EL (cell line): Measurements from ENCODE around the gene NTM.
A peak's percentile ranks its signal among the peaks of the same experiment; 100 is the strongest.

ENCODE experiments used
- DNase-seq: peaks from one replicate; pipeline ENCODE4 v3.0.0-alpha.2; 2016

Gene NTM

DNA sequence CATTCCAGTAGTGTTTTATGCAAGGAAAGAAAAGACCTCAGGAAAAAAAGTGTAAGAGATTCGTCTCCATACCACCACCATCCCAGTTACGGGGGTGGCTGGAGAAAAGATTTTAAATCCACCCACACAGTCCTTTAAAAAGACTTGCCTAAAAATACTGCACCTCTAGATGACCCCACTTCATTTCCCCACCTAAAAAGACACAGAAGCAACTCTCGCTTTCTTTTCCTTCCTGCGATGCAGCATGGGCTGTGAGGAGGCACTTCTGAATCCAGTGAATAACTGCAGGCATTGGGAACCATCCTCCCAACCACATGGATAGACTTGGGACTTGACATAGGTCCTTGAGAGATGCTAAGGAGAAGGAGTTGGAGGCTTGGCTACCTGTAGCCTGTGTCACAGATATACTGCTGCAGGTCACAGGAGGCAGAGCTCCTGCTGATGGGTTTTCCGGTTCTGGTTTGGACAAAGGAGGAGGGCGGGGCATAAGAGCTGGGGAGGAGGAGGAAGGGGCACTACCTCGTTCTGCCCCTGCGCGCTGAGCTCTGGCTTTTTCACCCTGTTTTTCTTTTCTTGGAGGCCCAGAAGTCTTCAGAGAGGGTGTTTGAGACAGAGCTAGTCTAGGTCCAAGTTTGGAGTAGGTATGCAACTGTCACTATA lies 285.9 kb downstream of the NTM start:
- DNase-seq = no peak

DNA sequence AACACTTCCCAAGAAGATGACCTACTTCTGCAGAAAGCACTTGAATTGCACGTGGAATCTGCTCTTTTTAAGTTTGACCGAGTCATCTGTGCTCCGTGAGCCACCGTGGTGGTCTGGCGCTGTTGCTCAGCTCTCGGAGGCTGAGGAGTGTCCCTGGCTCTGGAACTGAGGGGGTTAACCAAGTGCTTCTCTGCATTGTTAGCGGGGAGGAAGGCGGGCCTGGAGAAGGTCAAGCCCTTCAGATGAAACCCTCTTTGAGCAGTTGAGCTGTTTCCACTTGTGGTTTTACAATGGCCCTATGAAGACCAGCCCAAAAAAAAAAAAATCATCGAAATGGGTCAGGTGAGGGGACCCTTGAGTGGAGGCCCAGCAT lies 286.4 kb downstream of the NTM start:
- no peak for DNase-seq

DNA sequence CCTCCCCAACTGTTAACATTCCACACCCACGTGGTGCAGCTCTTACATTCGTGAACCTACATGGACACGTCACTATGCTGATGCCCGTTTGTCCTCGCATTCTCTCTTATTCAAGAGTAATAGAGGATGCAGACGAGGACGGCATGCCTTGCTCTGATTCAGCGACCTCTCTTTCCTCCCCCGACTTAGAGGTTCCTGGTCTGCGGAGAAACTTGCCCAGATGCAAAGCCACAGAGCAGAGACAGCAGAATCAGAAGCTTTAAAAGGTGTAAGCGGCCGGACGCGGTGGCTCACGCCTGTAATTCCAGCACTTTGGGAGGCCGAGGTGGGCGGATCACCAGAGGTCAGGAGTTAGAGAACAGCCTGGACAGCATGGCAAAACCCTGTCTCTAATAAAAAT lies 288.0 kb downstream of the NTM start:
- no peak for DNase-seq

DNA sequence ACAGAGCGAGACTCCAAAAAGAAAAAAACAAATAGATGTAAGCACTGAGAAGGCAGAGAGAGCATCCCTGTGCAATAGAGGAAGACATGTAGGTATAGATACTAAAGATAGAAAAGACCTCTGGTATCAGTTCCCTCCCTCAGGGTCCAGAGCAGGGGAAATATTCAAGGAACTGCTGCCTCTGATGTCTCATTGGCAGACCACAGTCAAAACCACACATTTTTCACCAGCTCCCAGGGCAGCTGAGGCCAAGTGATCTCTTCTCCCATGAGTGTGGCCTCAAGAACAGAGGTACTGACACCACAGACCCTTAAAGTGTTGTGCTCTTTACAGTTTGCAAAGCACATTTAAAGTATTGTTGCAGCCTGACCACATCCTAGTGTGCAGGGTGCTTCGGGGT lies 288.5 kb downstream of the NTM start:
- no peak for DNase-seq

DNA sequence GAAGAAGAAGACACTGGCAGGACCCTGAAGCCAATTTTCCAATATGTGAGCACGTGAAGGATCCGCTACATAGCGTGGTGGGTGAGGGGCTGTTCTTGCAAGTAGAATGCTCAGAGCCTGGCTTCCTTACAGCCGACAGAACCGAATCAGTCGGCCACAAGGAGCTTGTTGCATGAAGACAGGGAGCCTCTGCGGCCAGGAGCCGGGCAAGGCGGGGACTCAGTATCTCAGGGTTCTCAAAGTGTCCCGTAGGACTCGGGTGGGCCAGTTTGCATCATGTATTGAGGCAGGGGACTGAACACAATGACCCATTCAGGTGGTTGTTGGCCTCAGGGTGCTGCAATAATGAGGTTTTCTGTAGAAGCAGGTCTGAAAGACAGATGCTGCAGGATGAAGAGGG lies 289.5 kb downstream of the NTM start:
- DNase-seq = no peak

DNA sequence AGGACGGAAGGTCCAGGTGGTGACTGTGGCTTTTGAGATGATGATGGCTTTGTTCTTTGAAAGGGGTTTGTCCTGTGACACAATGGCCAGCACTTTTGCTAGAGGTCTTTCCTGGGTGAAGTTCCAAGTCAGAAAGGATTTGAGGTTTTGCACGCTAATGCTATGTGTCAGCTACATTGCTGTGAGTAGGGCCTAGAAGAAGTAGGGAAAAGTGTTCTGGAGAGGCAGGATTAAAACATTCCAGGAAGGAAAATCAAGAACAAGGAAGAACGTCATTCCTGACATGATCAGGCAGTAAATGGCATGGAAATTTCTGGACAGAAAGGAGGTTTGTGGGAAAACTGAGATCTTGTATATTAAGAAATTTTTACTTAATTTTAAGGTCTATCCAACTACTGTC lies 290.7 kb downstream of the NTM start:
- peak; percentile 30 for DNase-seq

DNA sequence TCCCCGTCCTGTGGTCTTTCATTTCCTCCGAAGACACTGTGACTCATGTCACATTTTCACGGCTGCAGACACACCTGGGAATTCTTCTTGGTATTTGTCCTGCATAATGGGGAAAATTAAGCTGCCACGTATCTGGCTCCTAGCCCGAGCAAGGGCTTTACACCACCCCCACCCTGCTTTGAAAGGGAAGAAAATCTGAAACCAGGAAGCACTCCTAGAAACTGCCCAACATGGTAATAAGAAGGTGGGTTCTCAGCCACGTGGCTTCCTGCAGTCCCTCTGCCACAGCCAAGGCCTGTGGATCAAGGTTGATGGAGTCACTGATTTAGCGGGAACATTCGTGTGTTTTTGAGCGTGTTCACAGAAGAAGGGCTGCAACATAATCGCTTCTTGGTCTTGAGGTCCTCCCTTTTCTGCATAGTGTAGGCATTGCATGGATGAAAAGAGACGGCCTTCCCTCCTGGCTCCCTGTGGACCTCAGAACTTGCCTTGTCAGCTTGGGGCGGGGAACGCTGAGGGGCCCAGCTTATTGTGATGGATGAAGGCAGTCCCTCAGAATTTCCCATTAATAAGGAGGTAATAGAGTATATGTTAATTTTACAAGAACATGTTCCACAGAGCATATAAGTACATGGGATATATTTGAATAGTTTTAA lies 292.0 kb downstream of the NTM start:
- no peak for DNase-seq

DNA sequence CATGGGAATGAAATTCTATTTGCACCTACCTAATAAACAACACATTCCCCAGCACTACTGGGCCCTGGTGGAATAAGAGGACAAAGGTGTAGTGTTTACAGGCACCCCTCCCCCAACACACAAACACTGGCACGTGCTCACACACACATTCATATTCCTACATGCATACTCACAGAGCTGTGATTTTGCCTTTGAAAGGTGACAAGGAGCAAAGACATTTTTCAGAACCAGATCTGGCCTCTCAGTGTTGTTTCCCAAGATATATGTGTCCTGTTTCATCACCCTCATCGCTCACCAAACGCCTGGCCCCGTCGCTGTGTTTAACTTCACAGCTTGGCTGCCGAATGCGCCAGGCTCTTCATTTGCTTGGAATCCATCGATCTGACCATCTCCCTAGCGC lies 292.6 kb downstream of the NTM start:
- DNase-seq = no peak

DNA sequence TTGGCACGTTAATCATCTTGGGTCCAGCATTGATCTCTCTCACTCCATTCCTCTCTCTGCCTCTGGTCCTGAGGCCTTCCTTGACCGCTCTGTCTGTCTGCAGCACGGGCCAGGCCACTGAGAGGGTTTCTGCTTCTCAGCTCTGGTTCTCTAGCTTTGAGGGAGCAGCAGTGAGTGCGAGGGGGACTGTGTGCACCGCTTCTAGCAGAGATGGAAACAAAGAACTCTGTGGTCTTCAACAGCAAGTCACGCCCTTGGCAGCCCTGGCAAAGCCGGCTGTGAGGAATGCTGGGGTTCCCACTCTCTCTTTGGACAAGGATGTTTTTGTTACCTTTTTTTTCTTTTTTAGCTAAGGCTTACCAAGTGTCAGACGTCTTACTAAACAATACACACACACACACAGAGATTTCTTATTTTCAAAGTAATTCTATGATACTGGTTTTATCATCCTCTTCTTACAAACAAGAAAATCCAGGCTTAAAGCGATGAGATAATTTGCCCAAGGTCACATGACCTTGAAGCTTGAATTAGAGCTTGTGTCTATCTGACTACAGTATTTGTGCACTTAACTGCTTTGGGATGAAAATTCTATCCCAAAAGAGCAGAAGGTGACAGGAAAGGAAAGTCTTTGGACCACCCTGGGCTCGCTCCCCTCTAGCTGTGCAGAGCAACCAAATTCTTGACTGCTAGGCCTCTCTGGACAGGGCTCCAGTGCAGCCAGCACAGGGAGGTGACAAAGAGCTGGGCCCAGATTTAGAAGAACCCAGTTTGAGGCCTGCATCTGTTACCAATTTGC lies 293.2 kb downstream of the NTM start:
- DNase-seq = no peak

DNA sequence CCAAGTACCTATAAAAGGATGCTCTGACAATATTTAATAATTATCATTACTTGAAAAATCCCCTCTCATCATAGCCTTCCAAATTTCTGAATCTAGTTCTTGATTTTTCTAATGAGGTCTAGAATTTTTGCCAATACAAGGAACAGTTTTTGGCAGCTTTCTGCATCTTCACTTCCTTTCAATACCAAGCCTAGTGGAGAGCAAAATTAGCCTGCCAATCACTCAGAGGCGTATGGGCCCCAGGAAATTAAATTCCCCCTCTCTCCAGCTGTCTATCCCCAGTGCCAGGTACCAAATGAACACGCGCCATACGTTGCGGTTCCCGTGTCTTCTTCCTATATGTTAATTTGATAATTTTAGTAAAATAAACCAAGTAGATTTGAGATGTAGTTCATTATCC lies 293.9 kb downstream of the NTM start:
- DNase-seq = no peak

DNA sequence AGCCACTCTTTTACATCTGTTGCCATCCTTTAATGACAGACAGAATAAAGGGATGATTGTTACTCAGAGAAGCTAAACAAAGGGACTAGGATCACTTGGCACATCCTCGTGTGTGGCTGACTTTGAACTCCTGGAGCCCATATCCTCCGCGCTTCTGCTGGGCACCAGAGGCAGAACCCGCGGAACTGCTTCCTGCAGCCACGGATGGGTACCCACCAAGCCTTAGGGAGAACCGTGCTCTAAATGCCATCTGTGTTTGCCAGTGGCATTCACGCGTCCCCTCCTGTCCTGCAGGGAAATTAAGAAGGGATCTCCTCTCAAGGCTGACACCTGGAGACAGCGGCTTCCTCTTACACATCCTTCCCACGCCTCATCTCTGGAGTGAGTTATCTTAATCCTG lies 294.4 kb downstream of the NTM start:
- no peak for DNase-seq

DNA sequence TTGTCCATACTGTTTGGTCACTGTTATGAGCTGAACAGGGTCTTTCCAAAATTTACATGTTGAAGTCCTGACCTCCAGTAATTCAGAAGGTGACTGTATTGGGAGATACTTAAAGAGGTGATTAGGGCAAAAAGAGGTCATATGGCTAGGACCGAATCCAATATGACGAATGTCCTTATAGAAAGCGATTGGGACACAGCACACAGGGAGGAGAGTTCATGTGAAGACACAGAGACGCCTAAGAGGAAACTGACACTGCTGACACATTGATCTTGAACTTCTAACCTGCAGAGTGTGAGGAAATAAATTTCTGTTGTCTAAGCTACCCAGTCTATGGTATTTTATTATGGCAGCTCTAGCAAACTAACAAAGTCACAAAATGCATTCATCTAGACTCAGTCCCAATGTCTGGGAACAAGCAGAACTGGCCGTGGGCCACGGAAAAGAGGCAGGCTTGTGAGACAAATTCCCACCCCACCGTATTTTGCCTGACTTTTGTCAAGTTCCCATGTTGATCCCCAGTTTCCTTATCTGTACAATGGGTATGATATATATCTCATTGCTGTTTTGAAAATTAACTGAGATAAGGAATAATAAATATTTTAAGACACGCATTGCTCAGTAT lies 295.0 kb downstream of the NTM start:
- no peak for DNase-seq

DNA sequence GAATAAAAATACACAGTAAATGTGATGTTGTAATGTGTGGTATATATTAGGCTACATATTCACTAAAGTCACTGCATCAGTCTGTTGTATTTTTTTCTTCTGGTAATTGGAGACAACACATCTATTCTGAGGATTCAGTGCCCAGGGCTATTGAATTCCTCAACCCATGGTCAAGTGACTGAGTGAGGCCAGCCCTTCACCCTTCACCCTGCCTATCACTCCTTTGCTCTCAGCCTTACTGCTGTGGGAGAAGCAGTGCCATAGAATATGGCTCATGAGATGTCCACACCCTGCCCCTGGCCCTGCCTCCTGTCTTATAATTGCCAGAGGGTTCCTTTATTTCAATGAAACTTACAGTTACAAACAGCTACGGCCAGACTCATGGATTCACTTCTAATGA lies 295.6 kb downstream of the NTM start:
- peak; percentile 41 for DNase-seq

DNA sequence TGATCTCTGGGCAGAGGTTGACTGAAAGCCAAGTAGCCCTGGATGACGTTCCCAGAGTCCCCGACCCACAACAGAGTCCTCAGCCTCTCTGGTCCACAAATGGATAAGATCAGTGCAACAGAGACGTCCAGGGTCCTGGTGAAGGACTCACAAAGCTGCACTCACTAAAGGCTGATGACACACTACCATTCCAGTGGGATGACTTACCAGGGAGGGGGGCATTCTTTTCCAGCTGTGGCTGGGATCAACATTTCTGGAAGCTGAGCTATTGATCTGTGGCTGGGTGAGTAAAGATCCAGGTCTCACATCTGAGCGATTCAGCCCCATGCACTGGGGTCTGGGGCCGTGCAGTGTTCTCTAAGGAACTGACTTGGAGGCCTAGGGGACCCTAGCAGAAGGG lies 296.2 kb downstream of the NTM start:
- peak; percentile 72 for DNase-seq

DNA sequence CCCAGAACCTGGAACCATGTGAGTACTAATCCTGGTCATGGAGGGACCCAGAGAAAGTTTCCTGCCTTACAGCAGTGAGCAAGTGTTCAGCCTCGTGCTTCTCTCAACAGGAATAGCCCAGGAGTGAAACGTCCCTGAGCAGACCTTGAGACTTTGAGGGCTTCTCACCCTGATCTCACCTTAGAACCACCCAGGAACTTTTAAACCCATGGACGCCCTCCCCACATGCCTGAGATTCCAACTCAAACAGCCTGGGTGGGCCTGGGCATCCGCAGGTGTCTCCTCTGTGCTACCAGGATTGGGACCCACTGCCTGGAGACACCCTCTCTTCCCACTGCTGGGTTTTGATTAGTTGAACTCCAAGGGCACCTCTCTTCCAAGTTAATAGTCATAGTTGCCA lies 297.2 kb downstream of the NTM start:
- no peak for DNase-seq

DNA sequence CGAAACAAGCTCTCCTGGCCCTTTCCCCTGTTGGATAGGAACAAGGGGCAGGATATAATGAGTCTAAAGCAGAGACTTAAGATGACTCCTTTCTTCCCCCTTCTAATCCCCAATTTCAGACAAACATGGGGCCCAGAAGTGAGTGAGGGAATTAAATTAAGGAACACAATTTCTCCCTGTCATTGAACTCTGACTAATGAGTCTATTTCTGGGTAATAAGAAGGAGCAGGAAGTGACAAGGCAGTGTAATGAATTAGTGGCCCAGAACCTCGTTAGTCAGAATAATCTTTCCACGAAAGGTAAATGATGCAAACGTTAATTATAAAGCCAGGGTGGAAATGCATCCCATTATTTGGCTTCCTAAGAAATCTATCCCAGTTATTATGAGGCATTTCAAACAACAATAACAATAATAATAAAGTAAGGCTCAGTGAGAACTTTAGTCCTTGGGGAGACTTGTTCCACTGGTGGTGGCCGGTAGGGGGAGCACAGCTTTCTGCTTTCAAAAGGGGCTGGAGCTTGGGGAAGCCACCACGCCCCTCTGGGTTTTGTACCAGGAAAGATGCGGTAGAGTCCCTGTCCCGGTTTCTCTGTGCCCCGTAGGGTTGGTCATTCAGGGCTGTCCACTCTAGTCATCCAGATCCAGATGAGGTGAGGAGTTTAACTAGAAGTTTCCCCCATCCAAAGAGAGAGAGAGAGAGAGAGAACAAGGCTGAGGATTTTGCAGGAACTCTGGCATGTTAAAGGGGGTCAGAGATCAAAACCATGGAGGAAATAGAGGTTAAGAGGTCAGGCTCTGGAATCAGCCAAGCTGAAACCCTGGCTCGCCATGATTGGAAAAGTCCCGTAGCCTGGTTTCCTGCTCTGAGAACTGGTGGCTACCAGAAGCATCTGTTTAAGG lies 298.3 kb downstream of the NTM start:
- DNase-seq = peak; percentile 52

DNA sequence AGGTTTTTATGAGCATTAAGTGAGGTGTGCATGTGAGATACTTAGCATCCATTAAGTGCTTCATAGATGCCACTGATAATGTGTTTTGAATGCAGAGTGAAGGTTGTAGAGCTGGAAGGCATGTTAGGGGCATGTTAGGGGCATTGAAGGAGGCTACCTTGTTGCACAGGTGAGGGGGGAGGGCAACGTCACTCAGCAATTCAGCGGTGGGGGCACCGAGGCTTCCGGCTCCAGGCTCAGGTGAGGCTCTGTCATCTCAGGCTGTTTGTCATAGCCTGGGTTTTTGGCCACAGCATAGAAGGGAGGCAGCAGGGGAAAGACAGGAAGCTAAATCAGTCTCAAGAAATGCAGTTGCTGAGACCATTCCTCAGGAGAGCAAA lies 299.0 kb downstream of the NTM start:
- no peak for DNase-seq

DNA sequence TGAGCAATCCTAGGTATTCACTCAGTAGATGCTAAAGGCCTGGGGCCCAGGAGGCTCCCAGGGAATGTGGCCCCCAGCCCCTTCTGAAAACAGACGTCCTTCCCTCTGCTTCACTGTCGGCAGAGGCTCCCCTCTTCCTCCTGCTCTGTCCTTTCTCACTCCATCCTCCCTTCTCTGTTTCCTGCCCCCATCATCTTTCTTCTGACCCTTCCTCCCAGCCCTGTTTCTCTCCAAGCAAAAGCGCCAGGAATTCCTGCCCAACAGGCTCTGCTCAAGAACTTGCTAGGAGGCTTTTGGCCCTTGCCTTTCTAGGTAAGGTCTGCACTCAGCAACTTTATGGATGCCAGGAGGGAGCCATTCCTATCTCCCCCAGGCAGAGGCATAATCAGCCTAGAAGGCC lies 300.5 kb downstream of the NTM start:
- no peak for DNase-seq

DNA sequence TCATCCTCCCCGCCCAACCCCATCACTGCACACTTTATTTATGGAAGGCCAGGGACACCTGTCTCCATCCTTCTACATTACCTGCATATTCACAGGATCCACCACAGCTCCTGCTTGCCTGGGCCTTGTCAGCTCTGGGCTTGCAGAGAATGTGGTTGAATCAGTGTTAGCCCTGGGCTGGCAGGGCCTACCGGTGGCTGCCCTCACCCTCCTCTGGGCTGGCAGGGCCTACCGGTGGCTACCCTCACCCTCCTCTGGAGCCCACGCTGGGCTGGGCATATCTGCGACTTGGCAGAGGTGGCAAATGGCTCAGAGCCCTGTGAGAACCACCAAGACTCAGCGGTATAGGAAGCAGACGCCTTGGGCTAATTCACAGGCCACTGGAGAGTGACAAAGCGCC lies 300.9 kb downstream of the NTM start:
- no peak for DNase-seq

DNA sequence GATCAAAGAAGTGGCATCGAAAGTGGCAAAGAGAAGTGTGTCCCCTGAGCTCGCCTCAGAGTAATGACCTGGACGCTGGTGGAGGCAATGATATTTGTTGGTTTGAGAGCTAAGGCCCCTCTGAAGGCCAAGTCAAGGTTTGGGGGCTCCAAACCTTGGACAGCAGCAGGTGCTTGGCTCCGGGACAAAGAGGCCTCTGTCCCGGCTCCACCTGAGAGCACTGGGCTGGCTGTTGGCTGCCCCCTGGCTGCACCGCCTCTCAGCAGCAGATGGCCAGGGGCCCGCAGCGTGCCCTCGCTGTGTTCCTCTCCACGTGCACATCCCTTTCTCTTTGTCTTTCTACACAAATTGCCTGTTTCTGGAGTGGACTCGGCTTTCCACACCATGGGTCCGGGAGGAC lies 301.3 kb downstream of the NTM start:
- DNase-seq = no peak

DNA sequence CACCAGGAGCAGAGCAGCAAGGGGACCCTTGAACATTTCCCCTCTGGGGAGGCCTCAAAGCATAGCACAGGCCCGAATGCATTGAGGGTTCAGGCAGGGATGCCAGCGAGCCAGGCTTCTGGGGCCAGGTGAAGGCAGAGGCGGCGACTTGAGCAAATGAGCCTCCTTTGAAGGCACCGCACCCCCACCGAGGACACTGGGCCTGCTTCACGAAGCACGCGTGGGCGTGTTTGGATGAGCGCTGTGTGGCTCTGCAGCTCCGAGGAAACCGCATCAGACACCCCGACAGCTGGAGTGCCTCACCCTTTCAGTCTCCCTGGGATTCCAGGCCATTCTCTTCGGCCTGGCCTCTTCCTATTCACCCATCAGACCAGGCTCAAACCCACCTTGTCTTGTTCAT lies 301.8 kb downstream of the NTM start:
- no peak for DNase-seq

DNA sequence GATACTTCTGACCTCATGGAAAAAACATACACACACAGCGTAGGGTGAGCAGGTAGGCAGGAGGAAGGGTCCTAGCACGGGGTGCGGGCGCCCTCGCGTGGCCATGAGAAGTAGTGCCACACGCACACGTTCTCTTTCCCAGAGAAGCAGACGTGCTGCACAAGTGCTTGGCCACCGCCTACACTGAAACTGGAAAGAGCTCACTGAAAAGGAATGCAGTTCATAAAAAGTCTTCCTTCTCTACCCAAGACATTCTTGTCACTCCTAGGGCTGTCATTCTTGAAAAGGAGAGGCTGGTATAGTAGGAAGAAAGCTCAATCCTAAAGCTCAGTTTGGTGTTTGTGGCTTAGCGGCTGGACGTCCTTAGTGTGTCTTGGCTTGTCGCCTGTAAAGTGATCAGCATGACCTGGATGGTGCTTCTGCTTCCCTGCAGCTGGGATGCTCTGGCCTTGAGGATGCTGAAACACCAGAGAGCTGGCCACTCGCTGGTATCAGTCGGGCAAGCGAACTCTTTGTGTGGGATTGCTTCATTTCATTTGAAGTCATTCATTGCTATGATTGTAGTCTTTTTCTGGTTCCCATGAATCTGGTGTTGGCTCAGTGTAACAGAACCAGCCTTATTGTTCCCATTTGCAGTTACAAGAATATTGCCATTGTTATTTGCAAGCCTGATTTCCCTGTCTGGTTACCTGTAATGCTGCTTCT lies 303.8 kb downstream of the NTM start:
- DNase-seq = peak; percentile 77
